SK-N-MC (cell line): Measurements from ENCODE around the gene SLC30A2.

Experiments used
- EZH2 ChIP-seq: fragments of 200-600 bp; sonication (generic); IDR thresholded peaks from one replicate; pipeline ENCODE4 v1.6.1; 2017; ENCODE audit warnings: antibody characterized with exemption
- FOXP2 ChIP-seq: optimal IDR thresholded peaks from 2 replicates; pipeline ENCODE3; 2011; ENCODE audit warnings: mild to moderate bottlenecking, moderate library complexity; ENCODE audit not compliant: insufficient read depth; ENCODE audit errors: extremely low read length, control extremely low read depth
- POLR2AphosphoS5 ChIP-seq: IDR thresholded peaks from 2 replicates; pipeline ENCODE4 v1.6.1; 2012; ENCODE audit warnings: mild to moderate bottlenecking, low read depth, low read length, borderline replicate concordance

- TF ChIP-seq EZH2 (no peak), POLR2AphosphoS5 (no peak), FOXP2 (no peak)
Observed at GRCh38 chr1:26043765-26044164, 2.2 kb downstream of the SLC30A2 start.
